ENCODE data around the gene BABAM2. TPM values are rescaled to one million over a fixed set of nuclear protein-coding genes. Genes with fewer than 3 reads are reported as not detected.

Gene BABAM2
- total RNA-seq, 1 experiment from 2014 or later = 40.8 TPM

GRCh38 chr2:28095622-28096021, 205.1 kb downstream of the BABAM2 start:
- no peaks in the 10 kb centered on the region for H3K9me2 ChIP-seq (replicated peaks; ENCODE audit: insufficient read depth, low read length)

GRCh38 chr2:28096421-28096820, 205.9 kb downstream of the BABAM2 start:
- Histone ChIP-seq H3K4me1 (ENCODE audit: low read length) (no peaks in the 10 kb centered on the region), H4K20me1 (ENCODE audit: insufficient read depth, low read depth, low read length) (peaks cover 26% of the 10 kb centered on the region), H3K4me3 (ENCODE audit: low read length) (no peak overlapping the region), H2AFZ (ENCODE audit: low read length) (no peak overlapping the region), H3K9me3 (ENCODE audit: low read length) (no peaks in the 10 kb centered on the region), H3K4me2 (ENCODE audit: low read depth, low read length, poor library complexity, severe bottlenecking) (no peak overlapping the region), H3K9me2 (replicated peaks; ENCODE audit: insufficient read depth, low read length) (no peaks in the 10 kb centered on the region), H3K27me3 (ENCODE audit: low read length) (no peaks in the 10 kb centered on the region), H3K9ac (ENCODE audit: low read length) (no peak overlapping the region), H3K79me2 (ENCODE audit: low read length) (no peaks in the 10 kb centered on the region), H3K36me3 (ENCODE audit: insufficient read depth, low read length) (no peaks in the 10 kb centered on the region), H3K27ac (ENCODE audit: low read length) (no peak overlapping the region)
- DNase-seq = no peak

More at GRCh38 chr2:28095622-28096021, 205.1 kb downstream of the BABAM2 start:
- Histone ChIP-seq H3K4me3 (ENCODE audit: low read length) (no peak overlapping the region), H3K9me3 (ENCODE audit: low read length) (no peaks in the 10 kb centered on the region), H2AFZ (ENCODE audit: low read length) (no peak overlapping the region), H4K20me1 (ENCODE audit: insufficient read depth, low read depth, low read length) (peaks cover 26% of the 10 kb centered on the region), H3K9ac (ENCODE audit: low read length) (no peak overlapping the region), H3K27me3 (ENCODE audit: low read length) (no peaks in the 10 kb centered on the region), H3K4me1 (ENCODE audit: low read length) (no peaks in the 10 kb centered on the region), H3K27ac (ENCODE audit: low read length) (no peak overlapping the region), H3K79me2 (ENCODE audit: low read length) (no peaks in the 10 kb centered on the region), H3K4me2 (ENCODE audit: low read depth, low read length, poor library complexity, severe bottlenecking) (no peak overlapping the region), H3K36me3 (ENCODE audit: insufficient read depth, low read length) (no peaks in the 10 kb centered on the region)
- no peak for DNase-seq

GRCh38 chr2:28098501-28099225, 208.1 kb downstream of the BABAM2 start:
- H3K4me2 ChIP-seq (ENCODE audit: low read depth, low read length, poor library complexity, severe bottlenecking) = no peak overlapping the region
- no peak for DNase-seq
- no peaks in the 10 kb centered on the region for H3K36me3 ChIP-seq (ENCODE audit: insufficient read depth, low read length)
- no peaks in the 10 kb centered on the region for H3K79me2 ChIP-seq (ENCODE audit: low read length)
- no peaks in the 10 kb centered on the region for H3K9me2 ChIP-seq (replicated peaks; ENCODE audit: insufficient read depth, low read length)
- H3K9ac ChIP-seq (ENCODE audit: low read length) = no peak overlapping the region
- H4K20me1 ChIP-seq (ENCODE audit: insufficient read depth, low read depth, low read length) = peaks cover 22% of the 10 kb centered on the region; the same call in 1 of the 2 replicates
- no peak overlapping the region for H3K4me3 ChIP-seq (ENCODE audit: low read length)
- no peaks in the 10 kb centered on the region for H3K27me3 ChIP-seq (ENCODE audit: low read length)
- no peak overlapping the region for H2AFZ ChIP-seq (ENCODE audit: low read length)
- H3K27ac ChIP-seq (ENCODE audit: low read length) = no peak overlapping the region
- no peaks in the 10 kb centered on the region for H3K9me3 ChIP-seq (ENCODE audit: low read length)
- no peaks in the 10 kb centered on the region for H3K4me1 ChIP-seq (ENCODE audit: low read length)

DNA sequence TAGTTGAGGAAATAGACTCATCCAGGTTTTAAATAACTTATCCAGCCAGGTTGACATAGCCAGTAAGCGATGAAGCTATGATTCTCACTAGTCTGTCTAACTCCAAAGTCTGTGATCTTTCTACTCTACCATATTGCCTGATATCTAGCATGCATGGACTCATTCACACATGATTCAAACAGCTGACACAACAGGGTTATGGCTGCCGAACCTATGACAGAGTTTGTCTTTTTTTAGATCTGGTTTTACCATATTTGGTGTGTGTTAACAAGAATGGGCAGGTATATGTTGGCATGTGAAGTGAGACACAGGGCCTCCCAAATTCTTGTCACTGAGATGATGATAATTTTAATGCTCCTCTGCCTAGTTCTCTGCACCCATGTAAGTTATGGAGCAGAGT, 210.6 kb downstream of the BABAM2 start:
- Histone ChIP-seq H3K9me2 (replicated peaks; ENCODE audit: insufficient read depth, low read length) (no peaks in the 10 kb centered on the region), H3K27me3 (ENCODE audit: low read length) (no peaks in the 10 kb centered on the region), H3K4me3 (ENCODE audit: low read length) (no peak overlapping the region)

DNA sequence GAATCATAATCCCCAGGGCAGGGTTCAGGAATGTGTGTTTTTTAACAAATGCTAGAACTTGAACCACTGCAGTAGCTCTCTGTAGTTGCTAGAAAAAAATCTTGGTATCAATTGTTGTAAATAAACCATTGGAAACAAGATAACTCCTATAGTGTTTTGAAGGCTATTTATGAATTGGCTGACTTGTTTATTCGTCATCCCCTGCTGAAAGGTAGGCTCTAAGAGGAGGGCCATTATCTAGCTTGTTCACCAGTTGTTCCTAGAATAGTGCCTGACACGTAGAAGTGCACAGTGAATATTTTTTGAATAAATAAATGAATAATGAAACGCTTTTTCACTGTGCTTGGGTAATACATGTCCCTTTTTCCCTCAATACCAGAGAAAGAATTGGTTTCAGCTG, 211.4 kb downstream of the BABAM2 start:
- Histone ChIP-seq H3K9me3 (ENCODE audit: low read length) (no peaks in the 10 kb centered on the region), H3K36me3 (ENCODE audit: insufficient read depth, low read length) (no peaks in the 10 kb centered on the region), H3K27ac (ENCODE audit: low read length) (no peak overlapping the region), H4K20me1 (ENCODE audit: insufficient read depth, low read depth, low read length) (peaks cover 9% of the 10 kb centered on the region; the same call in 1 of the 2 replicates), H3K4me3 (ENCODE audit: low read length) (no peak overlapping the region), H3K4me2 (ENCODE audit: low read depth, low read length, poor library complexity, severe bottlenecking) (no peak overlapping the region), H2AFZ (ENCODE audit: low read length) (no peak overlapping the region), H3K4me1 (ENCODE audit: low read length) (no peaks in the 10 kb centered on the region), H3K27me3 (ENCODE audit: low read length) (no peaks in the 10 kb centered on the region), H3K9ac (ENCODE audit: low read length) (no peak overlapping the region), H3K9me2 (replicated peaks; ENCODE audit: insufficient read depth, low read length) (no peaks in the 10 kb centered on the region), H3K79me2 (ENCODE audit: low read length) (no peaks in the 10 kb centered on the region)
- no peak for DNase-seq

More for the DNA sequence above, 210.6 kb downstream of the BABAM2 start:
- no peak overlapping the region for H3K4me2 ChIP-seq (ENCODE audit: low read depth, low read length, poor library complexity, severe bottlenecking)
- no peaks in the 10 kb centered on the region for H3K4me1 ChIP-seq (ENCODE audit: low read length)
- H4K20me1 ChIP-seq (ENCODE audit: insufficient read depth, low read depth, low read length) = peaks cover 13% of the 10 kb centered on the region; the same call in 1 of the 2 replicates
- H3K27ac ChIP-seq (ENCODE audit: low read length) = no peak overlapping the region
- no peak overlapping the region for H2AFZ ChIP-seq (ENCODE audit: low read length)
- H3K9ac ChIP-seq (ENCODE audit: low read length) = no peak overlapping the region
- DNase-seq = no peak
- H3K36me3 ChIP-seq (ENCODE audit: insufficient read depth, low read length) = no peaks in the 10 kb centered on the region
- H3K9me3 ChIP-seq (ENCODE audit: low read length) = no peaks in the 10 kb centered on the region
- no peaks in the 10 kb centered on the region for H3K79me2 ChIP-seq (ENCODE audit: low read length)

- H2AFZ ChIP-seq (ENCODE audit: low read length) = no peak overlapping the region
Measured at GRCh38 chr2:28102455-28102874, 211.9 kb downstream of the BABAM2 start.

GRCh38 chr2:28103611-28104010, 213.1 kb downstream of the BABAM2 start:
- Histone ChIP-seq H3K9me2 (replicated peaks; ENCODE audit: insufficient read depth, low read length) (no peaks in the 10 kb centered on the region), H3K79me2 (ENCODE audit: low read length) (no peaks in the 10 kb centered on the region), H3K27me3 (ENCODE audit: low read length) (no peaks in the 10 kb centered on the region), H3K27ac (ENCODE audit: low read length) (no peak overlapping the region), H2AFZ (ENCODE audit: low read length) (no peak overlapping the region), H3K4me2 (ENCODE audit: low read depth, low read length, poor library complexity, severe bottlenecking) (no peak overlapping the region), H3K9ac (ENCODE audit: low read length) (no peak overlapping the region), H3K9me3 (ENCODE audit: low read length) (no peaks in the 10 kb centered on the region), H3K4me3 (ENCODE audit: low read length) (no peak overlapping the region), H4K20me1 (ENCODE audit: insufficient read depth, low read depth, low read length) (peaks cover 12% of the 10 kb centered on the region; the same call in 1 of the 2 replicates), H3K36me3 (ENCODE audit: insufficient read depth, low read length) (no peaks in the 10 kb centered on the region), H3K4me1 (ENCODE audit: low read length) (no peaks in the 10 kb centered on the region)
- no peak for DNase-seq

More at GRCh38 chr2:28102455-28102874, 211.9 kb downstream of the BABAM2 start:
- Histone ChIP-seq H4K20me1 (ENCODE audit: insufficient read depth, low read depth, low read length) (peaks cover 11% of the 10 kb centered on the region; the same call in 1 of the 2 replicates), H3K4me2 (ENCODE audit: low read depth, low read length, poor library complexity, severe bottlenecking) (no peak overlapping the region), H3K27me3 (ENCODE audit: low read length) (no peaks in the 10 kb centered on the region), H3K4me1 (ENCODE audit: low read length) (no peaks in the 10 kb centered on the region), H3K9ac (ENCODE audit: low read length) (no peak overlapping the region), H3K4me3 (ENCODE audit: low read length) (no peak overlapping the region), H3K79me2 (ENCODE audit: low read length) (no peaks in the 10 kb centered on the region), H3K36me3 (ENCODE audit: insufficient read depth, low read length) (no peaks in the 10 kb centered on the region), H3K9me2 (replicated peaks; ENCODE audit: insufficient read depth, low read length) (no peaks in the 10 kb centered on the region), H3K9me3 (ENCODE audit: low read length) (no peaks in the 10 kb centered on the region), H3K27ac (ENCODE audit: low read length) (no peak overlapping the region)
- DNase-seq = no peak

- 0 out of 2 replicates have a peak, but pooled peaks cover 5% of the 10 kb centered on the region for H4K20me1 ChIP-seq (ENCODE audit: insufficient read depth, low read depth, low read length)
- no peaks in the 10 kb centered on the region for H3K4me1 ChIP-seq (ENCODE audit: low read length)
Measured at GRCh38 chr2:28108143-28108542, 217.6 kb downstream of the BABAM2 start.

More at GRCh38 chr2:28108143-28108542, 217.6 kb downstream of the BABAM2 start:
- H3K9me3 ChIP-seq (ENCODE audit: low read length) = no peaks in the 10 kb centered on the region
- H3K27ac ChIP-seq (ENCODE audit: low read length) = no peak overlapping the region
- no peak overlapping the region for H2AFZ ChIP-seq (ENCODE audit: low read length)
- no peak for DNase-seq
- H3K9ac ChIP-seq (ENCODE audit: low read length) = no peak overlapping the region
- H3K4me2 ChIP-seq (ENCODE audit: low read depth, low read length, poor library complexity, severe bottlenecking) = no peak overlapping the region
- H3K27me3 ChIP-seq (ENCODE audit: low read length) = no peaks in the 10 kb centered on the region
- H3K9me2 ChIP-seq (replicated peaks; ENCODE audit: insufficient read depth, low read length) = no peaks in the 10 kb centered on the region
- no peaks in the 10 kb centered on the region for H3K36me3 ChIP-seq (ENCODE audit: insufficient read depth, low read length)
- H3K79me2 ChIP-seq (ENCODE audit: low read length) = no peaks in the 10 kb centered on the region
- no peak overlapping the region for H3K4me3 ChIP-seq (ENCODE audit: low read length)
